Body of pancreas (tissue), 4 donors: ENCODE data around the gene ASTN1.

Experiments
- CTCF ChIP-seq, 7 experiments: fragments of 450-650 bp in 4 of 7; fragments of 200-600 bp in 3 of 7; sonication (generic) in 3 of 7; IDR thresholded peaks; one replicate each; pipeline ENCODE4 v1.5.1; 2016 to 2019; ENCODE audit warnings: antibody characterized with exemption in 7 of 7
- POLR2A ChIP-seq, 3 donors: fragments of 450-650 bp; IDR thresholded peaks; one replicate each; pipeline ENCODE4 v1.6.1; 2016; ENCODE audit warnings: antibody characterized with exemption in 3 of 3, mild to moderate bottlenecking in 2 of 3

- TF ChIP-seq CTCF (IDR thresholded peaks at IDR 0.05) (no peak), POLR2A (IDR thresholded peaks at IDR 0.05) (no peak)
Observed at GRCh38 chr1:177170756-177171535, 6.4 kb upstream of the ASTN1 start, which contains the start of gene BRINP2.
